ENCODE results near the gene DDX42.

- TF ChIP-seq EZH2 (IDR thresholded peaks at IDR 0.05; ENCODE audit: insufficient read depth, poor library complexity, severe bottlenecking), result no peak
- no peak for TF ChIP-seq EZH2phosphoT487 (IDR thresholded peaks at IDR 0.05; ENCODE audit: insufficient read depth, low read depth)
Observed at GRCh38 chr17:63816669-63817068, 42.7 kb downstream of the DDX42 start.

Data from GM23248 (cell line).